NCI-H2196 (cell line): ENCODE results near the gene SLCO2B1.
"Not testable (repeated sequence)": the region's sequence is repeated elsewhere in the genome, so short reads cannot be mapped to it uniquely, and the experiment has no call there.

ENCODE experiments used
- DNase-seq: peaks from one replicate; lab custom pipeline; 2025; ENCODE audit not compliant: unreplicated experiment; lab: John Stamatoyannopoulos, UW

The SLCO2B1 gene, protein sequence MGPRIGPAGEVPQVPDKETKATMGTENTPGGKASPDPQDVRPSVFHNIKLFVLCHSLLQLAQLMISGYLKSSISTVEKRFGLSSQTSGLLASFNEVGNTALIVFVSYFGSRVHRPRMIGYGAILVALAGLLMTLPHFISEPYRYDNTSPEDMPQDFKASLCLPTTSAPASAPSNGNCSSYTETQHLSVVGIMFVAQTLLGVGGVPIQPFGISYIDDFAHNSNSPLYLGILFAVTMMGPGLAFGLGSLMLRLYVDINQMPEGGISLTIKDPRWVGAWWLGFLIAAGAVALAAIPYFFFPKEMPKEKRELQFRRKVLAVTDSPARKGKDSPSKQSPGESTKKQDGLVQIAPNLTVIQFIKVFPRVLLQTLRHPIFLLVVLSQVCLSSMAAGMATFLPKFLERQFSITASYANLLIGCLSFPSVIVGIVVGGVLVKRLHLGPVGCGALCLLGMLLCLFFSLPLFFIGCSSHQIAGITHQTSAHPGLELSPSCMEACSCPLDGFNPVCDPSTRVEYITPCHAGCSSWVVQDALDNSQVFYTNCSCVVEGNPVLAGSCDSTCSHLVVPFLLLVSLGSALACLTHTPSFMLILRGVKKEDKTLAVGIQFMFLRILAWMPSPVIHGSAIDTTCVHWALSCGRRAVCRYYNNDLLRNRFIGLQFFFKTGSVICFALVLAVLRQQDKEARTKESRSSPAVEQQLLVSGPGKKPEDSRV

GRCh38 chr11:75150879-75151278, at the start of gene SLCO2B1:
TSS of gene SLCO2B1 (plus strand) at chr11:75151107. CDS start at chr11:75151382, 275 bp downstream.
- no peak for DNase-seq

DNA sequence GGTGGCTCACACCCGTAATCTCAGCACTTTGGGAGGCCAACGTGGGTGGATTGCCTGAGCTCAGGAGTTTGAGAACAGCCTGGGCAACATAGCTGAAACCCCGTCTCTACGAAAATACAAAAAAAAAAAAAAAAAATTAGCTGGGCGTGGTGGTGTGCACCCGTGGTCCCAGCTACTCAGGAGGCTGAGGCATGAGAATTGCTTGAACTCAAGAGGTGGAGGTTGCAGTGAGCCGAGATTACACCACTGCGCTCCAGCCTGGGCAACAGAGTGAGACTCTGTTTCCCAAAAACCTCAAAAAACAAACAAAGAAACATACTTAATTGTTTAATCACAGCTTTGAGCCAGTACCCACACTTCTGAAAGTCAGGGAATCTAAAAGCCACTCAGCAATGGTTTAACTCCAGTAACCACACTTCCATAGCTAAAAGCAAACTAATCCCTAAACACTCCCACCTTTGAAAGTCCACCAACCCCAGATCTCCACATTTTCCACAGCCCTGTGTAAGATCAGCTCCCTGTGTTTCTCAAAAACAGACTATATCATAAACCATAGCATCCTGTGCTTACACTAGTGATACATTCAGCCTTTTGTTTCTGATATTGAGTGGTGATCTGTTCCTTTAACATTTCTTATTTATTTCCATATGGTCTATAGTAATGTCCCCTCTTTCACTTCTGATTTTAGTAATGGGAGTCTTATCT, 49.3 kb upstream of the SLCO2B1 start:
- no peak for DNase-seq

- DNase-seq: no peak
Observed at GRCh38 chr11:75103380-75104026, 47.4 kb upstream of the SLCO2B1 start.

- DNase-seq: no peak
Observed at GRCh38 chr11:75105462-75105925, 45.4 kb upstream of the SLCO2B1 start.

DNA sequence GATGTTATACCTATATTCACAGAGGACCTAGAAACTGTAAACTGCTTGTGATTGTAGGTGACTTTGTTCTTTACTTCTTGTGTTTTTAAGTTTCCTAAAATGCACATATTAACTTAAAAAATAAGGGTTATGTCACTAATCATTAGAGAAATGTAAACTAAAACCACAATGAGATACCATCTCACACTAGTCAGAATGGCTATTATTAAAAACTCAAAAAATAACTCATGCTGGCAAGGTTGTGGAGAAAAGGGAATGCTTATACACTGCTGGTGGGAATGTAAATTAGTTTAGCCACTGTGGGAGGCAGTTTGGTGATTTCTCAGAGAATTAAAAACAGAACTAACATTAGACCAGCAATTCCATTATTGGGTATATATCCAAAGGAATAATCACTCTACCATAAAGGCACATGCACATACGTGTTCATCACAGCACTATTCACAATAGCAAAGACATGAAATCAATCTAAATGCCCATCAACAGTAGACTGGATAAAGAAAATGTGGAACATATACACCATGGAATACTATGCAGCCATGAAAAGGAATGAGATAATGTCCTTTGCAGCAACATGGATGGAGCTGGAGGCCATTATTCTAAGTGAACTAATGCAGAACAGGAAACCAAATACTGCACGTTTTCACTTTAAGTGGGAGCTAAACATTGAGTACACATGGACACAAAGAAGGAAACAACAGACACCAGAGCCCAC, 44.8 kb upstream of the SLCO2B1 start:
- DNase-seq: not testable (repeated sequence)

GRCh38 chr11:75107187-75107586, 43.7 kb upstream of the SLCO2B1 start:
- DNase-seq: no peak

DNA sequence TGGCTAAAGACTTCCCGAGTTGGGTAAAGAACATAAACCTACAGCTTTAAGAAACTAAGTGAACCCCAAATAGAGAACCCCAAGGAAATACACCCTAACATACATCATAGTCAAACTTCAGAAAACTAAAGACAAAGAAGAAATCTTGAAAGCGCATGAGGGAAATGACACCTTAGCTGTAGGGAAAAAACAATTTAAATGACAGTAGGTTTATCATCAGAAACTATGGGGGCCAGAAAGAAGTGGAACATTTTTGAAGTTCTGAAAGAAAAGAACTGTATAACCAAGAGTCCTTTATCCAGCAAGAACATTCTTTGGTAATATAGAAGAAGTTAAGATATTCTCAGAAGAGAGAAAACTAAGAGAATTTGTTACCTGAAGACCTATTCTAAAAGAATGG, 38.7 kb upstream of the SLCO2B1 start:
- no peak for DNase-seq

DNA sequence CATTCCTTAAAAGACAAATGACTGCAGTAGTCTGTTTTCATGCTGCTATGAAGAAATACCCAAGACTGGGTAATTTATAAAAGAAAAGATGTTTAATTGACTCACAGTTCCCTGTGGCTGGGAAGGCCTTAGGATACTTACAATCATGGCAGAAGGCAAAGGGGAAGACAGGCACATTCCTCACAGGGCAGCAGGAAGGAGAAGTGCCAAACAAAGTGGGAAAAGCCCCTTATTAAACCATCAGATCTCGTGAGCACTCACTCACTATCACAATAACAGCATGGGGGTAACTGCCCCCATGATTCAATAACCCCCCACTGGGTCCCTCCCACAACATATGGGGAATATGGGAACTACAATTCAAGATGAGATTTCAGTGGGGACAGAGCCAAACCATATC, 37.9 kb upstream of the SLCO2B1 start:
- DNase-seq: no peak

DNA sequence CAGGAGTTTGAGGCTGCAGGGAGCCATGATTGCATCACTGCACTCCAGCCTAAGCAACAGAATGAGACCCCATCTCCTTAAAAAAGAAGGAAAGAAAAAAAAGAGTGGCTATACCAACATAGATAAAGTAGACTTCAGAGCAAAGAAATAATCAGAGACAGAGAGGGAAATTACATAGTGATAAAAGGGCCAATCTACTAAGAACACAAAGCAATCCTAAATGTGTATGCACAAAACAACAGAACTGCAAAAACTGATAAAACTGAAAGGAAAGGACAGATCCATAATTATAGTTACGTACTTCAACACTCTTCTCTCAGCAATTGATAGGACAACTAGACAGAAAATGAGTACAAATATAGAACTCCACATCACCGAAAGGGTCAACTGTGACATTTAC, 36.4 kb upstream of the SLCO2B1 start:
- DNase-seq: no peak

DNA sequence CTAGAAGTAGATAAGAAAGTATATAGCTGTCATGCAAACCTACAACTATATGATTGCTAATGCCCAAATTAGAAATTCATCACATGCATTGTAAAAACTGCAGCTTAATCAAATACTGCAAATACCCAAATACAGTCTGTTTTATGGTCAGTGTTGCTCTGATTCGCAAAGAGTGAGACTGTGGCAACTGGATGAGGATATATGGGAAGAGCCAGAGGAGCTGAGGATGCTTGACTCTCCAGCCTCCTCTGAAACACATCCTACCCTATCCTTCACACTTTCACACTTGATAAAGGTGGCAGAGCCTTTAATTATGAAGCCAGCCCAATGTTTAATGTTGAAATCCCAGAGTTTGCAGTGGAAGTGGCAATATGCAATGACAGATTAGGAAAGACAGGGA, 32.3 kb upstream of the SLCO2B1 start:
- DNase-seq: no peak

DNA sequence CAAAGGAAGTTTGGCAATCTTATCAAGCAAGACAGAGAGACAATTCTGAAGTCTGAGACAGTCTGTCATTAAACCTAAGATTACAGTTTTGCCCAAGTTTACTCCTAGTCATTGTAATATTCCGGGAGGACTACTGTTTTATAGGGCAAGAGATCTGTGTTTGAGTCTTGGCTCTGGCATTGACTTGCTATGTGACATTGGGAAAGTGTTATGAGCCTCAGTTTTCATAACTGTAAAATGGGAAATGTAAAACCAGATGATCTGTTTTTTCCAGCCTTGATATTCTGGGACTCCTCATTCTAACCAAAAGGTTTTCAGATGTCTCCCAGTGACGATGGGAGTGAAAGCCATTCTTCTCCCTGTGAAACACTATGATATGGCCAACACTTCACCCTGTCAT, 24.3 kb upstream of the SLCO2B1 start:
- DNase-seq: no peak

DNA sequence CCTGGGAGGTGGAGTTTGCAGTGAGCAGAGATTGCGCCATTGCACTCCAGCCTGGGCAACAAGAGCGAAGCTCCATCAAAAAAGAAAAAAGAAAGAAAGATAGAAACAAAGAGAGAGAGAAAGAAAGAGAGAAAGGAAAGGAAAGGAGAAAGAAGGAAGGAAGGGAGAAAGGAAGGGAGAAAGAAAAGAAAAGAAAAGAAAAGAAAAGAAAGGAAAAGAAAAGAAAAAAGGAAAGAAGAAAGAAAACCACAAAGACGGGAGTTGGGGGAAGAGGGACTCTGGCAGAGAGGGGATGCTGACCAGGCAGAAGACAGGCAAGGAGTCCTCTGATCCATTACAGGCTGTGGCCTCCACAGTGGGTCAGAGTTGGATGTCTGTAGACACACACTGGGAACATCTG, 18.8 kb upstream of the SLCO2B1 start:
- DNase-seq: no peak

DNA sequence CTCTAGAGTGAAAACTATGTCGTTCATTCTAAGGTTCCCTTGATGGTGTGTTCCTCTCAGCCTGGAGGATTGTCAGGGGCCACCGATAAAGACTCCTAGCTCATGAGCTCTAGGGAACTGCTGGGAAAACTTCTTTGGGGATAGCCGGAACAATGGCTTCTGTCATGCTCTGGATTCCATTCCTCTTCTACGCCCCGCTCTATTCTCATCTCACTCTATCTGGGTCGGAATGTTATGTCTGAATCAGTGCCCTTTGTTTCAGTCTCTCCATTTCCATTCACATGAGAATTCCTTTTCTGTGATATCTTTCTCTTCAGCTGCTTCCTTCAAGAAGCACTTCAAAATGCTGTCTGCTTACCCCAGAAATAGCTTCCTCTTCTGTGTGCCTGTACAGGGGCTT, 16.9 kb upstream of the SLCO2B1 start:
- no peak for DNase-seq

DNA sequence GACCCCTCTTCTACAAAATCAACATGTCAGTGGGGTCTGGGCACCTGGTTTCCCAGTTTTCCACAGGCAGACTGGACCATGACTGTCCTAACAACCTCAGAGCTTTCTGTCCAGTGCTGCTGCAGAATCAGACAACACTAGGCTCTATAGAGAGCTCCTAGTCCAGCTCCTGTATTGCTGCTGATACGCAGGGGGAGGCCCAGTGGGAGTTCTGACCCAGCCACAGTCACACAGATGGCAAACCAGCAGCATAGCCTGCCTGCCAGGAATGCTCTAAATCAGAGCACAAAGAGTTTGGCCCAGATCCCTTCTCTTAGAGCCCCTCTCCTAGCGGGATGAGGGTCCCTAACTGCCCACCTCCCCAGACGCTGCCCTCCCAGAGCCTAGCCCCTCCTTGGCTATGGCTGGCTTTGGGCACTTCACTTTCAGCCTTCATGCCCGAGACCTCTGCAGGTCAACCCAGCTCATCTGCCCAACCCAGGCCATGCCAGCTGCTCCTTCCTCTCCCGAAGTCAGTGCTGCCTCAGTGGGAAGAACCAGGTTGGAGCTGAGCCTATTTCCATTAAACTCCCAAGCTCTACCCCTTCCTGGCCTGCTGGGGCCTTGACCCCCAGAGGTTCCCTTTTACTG, 15.8 kb upstream of the SLCO2B1 start:
- no peak for DNase-seq

- no peak for DNase-seq
Observed at GRCh38 chr11:75135651-75136050, 15.3 kb upstream of the SLCO2B1 start.

DNA sequence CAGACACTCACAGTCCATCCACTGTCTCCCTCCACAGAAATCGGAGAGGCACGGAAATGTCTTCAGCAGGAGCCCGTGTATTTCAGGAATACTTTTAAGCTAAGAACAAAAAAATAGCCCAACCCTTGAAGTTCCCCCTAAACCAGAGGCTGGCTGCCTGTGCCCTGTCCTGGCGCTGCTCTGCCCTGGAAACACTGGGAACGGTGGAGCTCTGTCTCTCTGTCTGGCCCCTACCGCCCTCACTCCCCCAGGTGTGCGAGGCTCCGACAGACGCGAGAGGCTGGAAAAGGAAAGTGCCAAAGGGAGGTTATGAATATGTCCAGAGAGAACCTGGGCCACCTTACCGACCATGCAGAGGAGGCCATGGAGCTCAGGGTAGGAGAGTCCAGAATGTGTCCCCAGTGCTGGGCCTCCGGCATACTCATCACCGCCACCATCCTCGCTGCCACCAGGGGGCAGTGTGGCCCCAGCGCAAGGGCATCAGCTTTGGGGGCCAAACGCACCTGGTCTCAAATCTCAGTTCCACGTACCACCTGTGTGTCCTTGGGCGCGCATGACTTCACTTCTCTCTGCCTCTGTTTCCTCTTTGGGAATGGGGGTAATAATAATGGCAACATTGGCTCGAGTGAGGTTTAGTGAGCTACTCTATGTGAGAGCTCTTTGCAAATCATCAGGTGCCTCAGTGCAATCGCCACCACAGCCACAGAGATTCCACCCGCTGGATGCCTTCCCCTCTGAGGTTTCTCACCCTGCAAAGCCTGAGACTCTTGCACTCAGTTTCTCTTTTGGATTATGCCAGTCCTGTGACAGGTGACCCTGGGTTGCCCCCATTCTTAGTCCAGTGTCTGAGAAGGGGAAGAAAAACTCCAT, 10.4 kb upstream of the SLCO2B1 start:
- DNase-seq: peak; percentile 38

- DNase-seq: no peak
Observed at GRCh38 chr11:75141166-75141565, 9.7 kb upstream of the SLCO2B1 start.

DNA sequence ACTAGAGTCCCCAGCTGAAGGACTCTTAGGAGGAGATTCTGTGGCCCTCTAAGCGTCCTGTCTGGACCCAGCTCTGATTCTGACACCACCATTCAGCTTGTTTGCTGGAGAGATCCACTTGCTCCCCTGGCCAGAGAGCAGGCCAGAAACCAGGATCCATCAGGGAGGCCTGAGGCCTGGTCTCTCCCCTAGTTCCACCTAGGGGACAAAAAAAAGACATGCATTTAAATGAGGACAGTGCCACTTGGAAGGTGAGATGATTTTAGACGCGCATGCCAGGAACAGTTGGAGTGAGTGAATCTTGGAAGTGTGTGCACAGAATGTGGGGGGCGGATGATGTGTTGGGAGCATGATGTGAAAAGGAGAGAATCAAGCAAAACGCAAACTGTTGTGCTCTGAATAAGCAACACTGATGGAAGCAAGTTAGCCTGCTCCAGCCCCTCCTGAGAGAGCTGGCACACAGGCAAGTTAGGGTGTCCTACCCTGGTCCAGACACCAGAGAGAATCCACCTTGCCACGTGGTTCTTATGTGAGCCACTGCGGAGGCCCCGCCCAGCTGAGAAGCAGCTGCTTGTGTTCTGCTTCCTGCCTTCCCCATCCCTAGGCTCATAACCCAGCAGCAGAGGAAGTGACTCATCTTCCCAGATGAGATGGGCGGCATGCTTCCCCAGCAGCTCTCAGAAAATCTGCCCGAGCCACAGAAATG, 8.0 kb upstream of the SLCO2B1 start:
- DNase-seq: peak; percentile 83

DNA sequence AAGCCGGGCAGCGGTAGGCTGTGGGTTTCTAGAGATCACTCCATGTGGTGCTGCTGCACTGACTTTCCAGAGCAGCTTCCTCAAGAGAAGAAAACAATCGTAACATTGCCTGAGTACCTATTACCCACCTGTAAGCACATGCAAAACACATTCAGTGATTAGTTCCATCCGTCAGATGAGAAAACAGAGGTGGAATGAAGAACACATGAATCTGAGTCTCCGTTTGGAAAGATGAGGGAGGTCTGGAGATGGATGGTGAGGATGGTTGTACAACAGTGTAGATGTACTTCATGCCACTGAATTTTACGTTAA, 7.5 kb upstream of the SLCO2B1 start:
- no peak for DNase-seq
